H1 (cell line): ENCODE data around the gene KIF4A. TPM values are rescaled to one million over a fixed set of nuclear protein-coding genes. Genes with fewer than 3 reads are reported as not detected.

ENCODE experiments used
- SP4 ChIP-seq: IDR thresholded peaks from 2 replicates; pipeline ENCODE4 v1.6.1; 2012; ENCODE audit warnings: low read length, inconsistent platforms
- polyA plus RNA-seq, 7 experiments: library from polyadenylated mRNA; depleted of rRNA in 3 of 7; stranded (reverse) in 5 of 7; unstranded in 2 of 7; fragments of >200 nt in 5 of 7; fragments of 200-250 nt in 2 of 7; gene quantifications; 1 replicate in 5 of 7; 2 replicates in 1 of 7; 4 replicates in 1 of 7; pipeline versions ENCODE4 v1.2.1 to v1.2.3, GENCODE V29; 2011 to 2013; ENCODE audit warnings: missing spikeins in 2 of 7, mixed read lengths in 2 of 7
- total RNA-seq: library from RNA; stranded (reverse); fragmentation: NEBNext Ultra II Directional; extraction: Animal tissue kit (Norgen Biotek cat#: 25700); gene quantifications from 2 replicates; pipeline ENCODE4 v1.2.1, GENCODE V29; 2021
- TF ChIP-seq, protein P1 (sequence below), 3 experiments: IDR thresholded peaks; 1 replicate in 2 of 3; 2 replicates in 1 of 3; pipeline versions ENCODE4 v1.5.1 to v1.6.1; 2011; ENCODE audit warnings: low read length in 3 of 3, mild to moderate bottlenecking in 3 of 3, inconsistent platforms in 2 of 3, low read depth in 1 of 3, moderate library complexity in 1 of 3; ENCODE audit not compliant: insufficient read depth in 1 of 3; ENCODE audit errors: control extremely low read depth in 1 of 3
- TF ChIP-seq, protein P2 (sequence below): IDR thresholded peaks from 2 replicates; pipeline ENCODE4 v1.6.1; 2012; ENCODE audit warnings: inconsistent platforms

Gene KIF4A
- total and polyA plus RNA-seq, 2 of the 8 experiments (the other 6 are each of a cell fraction or from before 2014, with no cell fraction given), result 10.9 to 35.7 TPM

DNA sequence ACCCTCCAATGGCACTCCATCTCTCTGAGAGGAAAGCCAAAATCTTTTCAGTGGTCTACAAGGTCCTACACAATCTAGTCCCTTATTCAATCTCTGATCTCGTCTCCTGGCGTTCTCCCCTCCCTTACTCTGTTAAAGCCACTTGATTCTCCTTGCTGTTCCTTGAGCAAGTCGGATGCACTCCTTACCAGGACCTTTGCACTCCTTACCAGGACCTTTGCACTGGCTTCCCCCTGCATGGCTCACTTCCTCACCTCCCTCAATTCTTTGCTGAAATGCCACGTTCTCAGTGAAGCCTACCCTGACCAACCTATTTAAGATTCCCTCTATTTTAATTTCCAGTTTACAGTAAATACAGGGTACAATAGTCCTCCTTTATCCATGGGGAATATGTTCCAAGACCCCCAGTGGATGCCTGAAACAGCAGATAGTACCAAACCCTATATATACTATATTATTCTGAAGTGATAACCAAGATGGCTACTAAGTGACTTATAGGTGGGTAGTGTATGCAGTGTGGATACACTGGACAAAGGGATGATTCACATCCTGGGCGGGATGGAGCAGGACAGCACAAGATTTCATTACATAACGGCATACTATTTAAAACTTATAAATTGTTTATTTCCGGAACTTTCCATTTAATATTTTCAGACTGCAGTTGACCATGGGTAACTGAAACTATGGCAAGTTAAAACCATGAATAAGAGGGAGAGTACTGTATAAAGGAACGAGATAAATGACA lies 148.2 kb downstream of the KIF4A start (continued):
- TF ChIP-seq, protein P1, sequence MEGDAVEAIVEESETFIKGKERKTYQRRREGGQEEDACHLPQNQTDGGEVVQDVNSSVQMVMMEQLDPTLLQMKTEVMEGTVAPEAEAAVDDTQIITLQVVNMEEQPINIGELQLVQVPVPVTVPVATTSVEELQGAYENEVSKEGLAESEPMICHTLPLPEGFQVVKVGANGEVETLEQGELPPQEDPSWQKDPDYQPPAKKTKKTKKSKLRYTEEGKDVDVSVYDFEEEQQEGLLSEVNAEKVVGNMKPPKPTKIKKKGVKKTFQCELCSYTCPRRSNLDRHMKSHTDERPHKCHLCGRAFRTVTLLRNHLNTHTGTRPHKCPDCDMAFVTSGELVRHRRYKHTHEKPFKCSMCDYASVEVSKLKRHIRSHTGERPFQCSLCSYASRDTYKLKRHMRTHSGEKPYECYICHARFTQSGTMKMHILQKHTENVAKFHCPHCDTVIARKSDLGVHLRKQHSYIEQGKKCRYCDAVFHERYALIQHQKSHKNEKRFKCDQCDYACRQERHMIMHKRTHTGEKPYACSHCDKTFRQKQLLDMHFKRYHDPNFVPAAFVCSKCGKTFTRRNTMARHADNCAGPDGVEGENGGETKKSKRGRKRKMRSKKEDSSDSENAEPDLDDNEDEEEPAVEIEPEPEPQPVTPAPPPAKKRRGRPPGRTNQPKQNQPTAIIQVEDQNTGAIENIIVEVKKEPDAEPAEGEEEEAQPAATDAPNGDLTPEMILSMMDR (IDR thresholded peaks at IDR 0.05; ENCODE audit: control extremely low read depth in 1 of 3, insufficient read depth in 1 of 3, low read depth in 1 of 3, low read length in 3 of 3), result no peak
- TF ChIP-seq SP4, result no peak
- TF ChIP-seq, protein P2, sequence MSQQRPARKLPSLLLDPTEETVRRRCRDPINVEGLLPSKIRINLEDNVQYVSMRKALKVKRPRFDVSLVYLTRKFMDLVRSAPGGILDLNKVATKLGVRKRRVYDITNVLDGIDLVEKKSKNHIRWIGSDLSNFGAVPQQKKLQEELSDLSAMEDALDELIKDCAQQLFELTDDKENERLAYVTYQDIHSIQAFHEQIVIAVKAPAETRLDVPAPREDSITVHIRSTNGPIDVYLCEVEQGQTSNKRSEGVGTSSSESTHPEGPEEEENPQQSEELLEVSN, result no peak
